Activated naive CD4-positive, alpha-beta T cell treated with anti-CD3 and anti-CD28 coated beads for 36 hours (primary cell): ENCODE data around the gene WDPCP. TPM values are rescaled to one million over a fixed set of nuclear protein-coding genes. Genes with fewer than 3 reads are reported as not detected.
"Not testable (repeated sequence)": the region's sequence is repeated elsewhere in the genome, so short reads cannot be mapped to it uniquely, and the experiment has no call there.

Experiments
- CTCF ChIA-PET: fragments of 350-600 bp; sonication (Branson Sonifier 250); formaldehyde crosslinking; loops from one replicate; lab custom pipeline; 2021; ENCODE audit warnings: antibody characterized with exemption; lab: Charles Lee
- DNase-seq: peaks from one replicate; pipeline ENCODE4 v3.0.0-alpha.2; 2020
- H3K27ac Mint-ChIP-seq: one replicate; pipeline ENCODE4 v1.8.0; 2021; ENCODE audit warnings: mild to moderate bottlenecking, mixed read lengths
- H3K27me3 Mint-ChIP-seq: one replicate; pipeline ENCODE4 v1.8.0; 2021; ENCODE audit warnings: low read depth, mixed read lengths
- H3K36me3 Mint-ChIP-seq: one replicate; pipeline ENCODE4 v1.8.0; 2021; ENCODE audit warnings: low read depth, mixed read lengths
- H3K4me1 Mint-ChIP-seq: one replicate; pipeline ENCODE4 v1.8.0; 2021; ENCODE audit warnings: low read depth, mixed read lengths
- H3K4me3 Mint-ChIP-seq: one replicate; pipeline ENCODE4 v1.8.0; 2021; ENCODE audit warnings: mild to moderate bottlenecking, moderate library complexity, mixed read lengths
- H3K9me3 Mint-ChIP-seq: one replicate; pipeline ENCODE4 v1.8.0; 2021; ENCODE audit warnings: mixed read lengths
- intact Hi-C: fragments of 100-400 bp; cut with micrococcal nuclease; formaldehyde crosslinking; loops from one replicate; pipeline ENCODE4 v1.15.1; 2023
- total RNA-seq, 2 experiments: library from RNA; stranded (reverse); gene quantifications; one replicate each; pipeline ENCODE4 v1.2.3, GENCODE V29; 2021

The WDPCP gene
- total RNA-seq, 2 experiments from 2014 or later, result 5.6 to 5.7 TPM

GRCh38 chr2:63484481-63484880 is 103.8 kb downstream of the WDPCP start:
- Mint-ChIP-seq H3K4me3 (no peak overlapping the region), H3K27ac (no peak overlapping the region), H3K9me3 (no peaks in the 10 kb centered on the region), H3K4me1 (no peaks in the 10 kb centered on the region), H3K27me3 (no peaks in the 10 kb centered on the region), H3K36me3 (peaks cover 9% of the 10 kb centered on the region)
- DNase-seq, result no peak
- CTCF ChIA-PET, result interaction anchor here (0.6 to 1.0 kb wide), 2 partner anchors 13 to 47 kb away, joined by 3 read pairs; no protein-coding TSS in a partner anchor
- intact Hi-C loops, result no loop called here

- Mint-ChIP-seq H3K4me1 (no peaks in the 10 kb centered on the region), H3K9me3 (no peaks in the 10 kb centered on the region), H3K4me3 (no peak overlapping the region), H3K27ac (no peak overlapping the region), H3K36me3 (peaks cover 17% of the 10 kb centered on the region), H3K27me3 (no peaks in the 10 kb centered on the region)
- DNase-seq, result no peak
- intact Hi-C loops, result no loop called here
- CTCF ChIA-PET, result interaction anchor here (0.6 kb wide), 1 partner anchor 1811 kb away, joined by 4 read pairs; no protein-coding TSS in a partner anchor
Observed at GRCh38 chr2:63477686-63478085, 110.6 kb downstream of the WDPCP start.

- H3K36me3 Mint-ChIP-seq, result peaks cover 15% of the 10 kb centered on the region
- H3K27me3 Mint-ChIP-seq, H3K4me1 Mint-ChIP-seq, intact Hi-C loops, H3K4me3 Mint-ChIP-seq, DNase-seq, H3K27ac Mint-ChIP-seq, CTCF ChIA-PET, H3K9me3 Mint-ChIP-seq: not testable (repeated sequence)
Observed at GRCh38 chr2:63469313-63469712, 119.0 kb downstream of the WDPCP start.

- Mint-ChIP-seq H3K36me3 (peaks cover 43% of the 10 kb centered on the region), H3K27ac (no peak overlapping the region)
Observed at GRCh38 chr2:63465633-63466032, 122.6 kb downstream of the WDPCP start.

GRCh38 chr2:63463142-63463541 is 125.1 kb downstream of the WDPCP start:
- Mint-ChIP-seq H3K9me3 (peaks cover 21% of the 10 kb centered on the region), H3K27ac (no peak overlapping the region), H3K36me3 (peaks cover 53% of the 10 kb centered on the region), H3K4me1 (no peaks in the 10 kb centered on the region), H3K4me3 (no peak overlapping the region), H3K27me3 (no peaks in the 10 kb centered on the region)
- CTCF ChIA-PET, result interaction anchor here (0.7 kb wide), 1 partner anchor 809 kb away, joined by 3 read pairs; no protein-coding TSS in a partner anchor
- intact Hi-C loops, result no loop called here
- no peak for DNase-seq

More at GRCh38 chr2:63465633-63466032, 122.6 kb downstream of the WDPCP start:
- H3K4me1 Mint-ChIP-seq, result no peaks in the 10 kb centered on the region
- intact Hi-C loops, result no loop called here
- H3K27me3 Mint-ChIP-seq, result no peaks in the 10 kb centered on the region
- CTCF ChIA-PET, result no interaction called here
- H3K4me3 Mint-ChIP-seq, result no peak overlapping the region
- DNase-seq, result no peak
- H3K9me3 Mint-ChIP-seq, result peaks cover 19% of the 10 kb centered on the region

GRCh38 chr2:63446658-63447057 is 141.6 kb downstream of the WDPCP start:
- Mint-ChIP-seq H3K4me3 (no peak overlapping the region), H3K4me1 (peaks cover 2% of the 10 kb centered on the region), H3K27ac (no peak overlapping the region), H3K9me3 (no peaks in the 10 kb centered on the region), H3K36me3 (peaks cover 14% of the 10 kb centered on the region), H3K27me3 (no peaks in the 10 kb centered on the region)
- intact Hi-C loops, result no loop called here
- no peak for DNase-seq
- CTCF ChIA-PET, result interaction anchor here (1.9 kb wide), 1 partner anchor 22 kb away, joined by 4 read pairs; no protein-coding TSS in a partner anchor

GRCh38 chr2:63444565-63445288 is 143.6 kb downstream of the WDPCP start:
- intact Hi-C loops, result no loop called here
- no peak for DNase-seq
- H3K27ac Mint-ChIP-seq, result no peak overlapping the region
- H3K36me3 Mint-ChIP-seq, result peaks cover 5% of the 10 kb centered on the region
- CTCF ChIA-PET, result no interaction called here
- H3K27me3 Mint-ChIP-seq, result no peaks in the 10 kb centered on the region
- H3K9me3 Mint-ChIP-seq, result no peaks in the 10 kb centered on the region
- H3K4me1 Mint-ChIP-seq, result peaks cover 8% of the 10 kb centered on the region
- H3K4me3 Mint-ChIP-seq, result no peak overlapping the region

GRCh38 chr2:63440612-63441011 is 147.7 kb downstream of the WDPCP start:
- Mint-ChIP-seq H3K4me3 (no peak overlapping the region), H3K9me3 (no peaks in the 10 kb centered on the region), H3K27me3 (no peaks in the 10 kb centered on the region), H3K4me1 (peaks cover 8% of the 10 kb centered on the region), H3K36me3 (no peaks in the 10 kb centered on the region), H3K27ac (no peak overlapping the region)
- CTCF ChIA-PET, result interaction anchor here (0.6 kb wide), 1 partner anchor 420 kb away, joined by 9 read pairs; no protein-coding TSS in a partner anchor
- DNase-seq, result peak; percentile 31
- intact Hi-C loops, result no loop called here

- H3K4me3 Mint-ChIP-seq, result no peak overlapping the region
- intact Hi-C loops, result no loop called here
- CTCF ChIA-PET, result interaction anchor here (3.9 kb wide), 1 partner anchor 13 kb away, joined by 18 read pairs; no protein-coding TSS in a partner anchor
- no peaks in the 10 kb centered on the region for H3K36me3 Mint-ChIP-seq
- no peak for DNase-seq
- no peak overlapping the region for H3K27ac Mint-ChIP-seq
- H3K4me1 Mint-ChIP-seq, result peaks cover 6% of the 10 kb centered on the region
- H3K27me3 Mint-ChIP-seq, result no peaks in the 10 kb centered on the region
- H3K9me3 Mint-ChIP-seq, result no peaks in the 10 kb centered on the region
Observed at GRCh38 chr2:63438181-63438580, 150.1 kb downstream of the WDPCP start.

GRCh38 chr2:63436488-63436887 is 151.8 kb downstream of the WDPCP start:
- Mint-ChIP-seq H3K4me3 (no peak overlapping the region), H3K9me3 (no peaks in the 10 kb centered on the region), H3K27me3 (no peaks in the 10 kb centered on the region), H3K4me1 (peaks cover 6% of the 10 kb centered on the region), H3K27ac (no peak overlapping the region), H3K36me3 (peaks cover 1% of the 10 kb centered on the region)
- DNase-seq, result no peak
- CTCF ChIA-PET, result interaction anchor here (3.9 kb wide), 1 partner anchor 12 kb away, joined by 18 read pairs; no protein-coding TSS in a partner anchor
- intact Hi-C loops, result no loop called here

GRCh38 chr2:63435070-63435469 is 153.2 kb downstream of the WDPCP start:
- H3K27ac Mint-ChIP-seq, result no peak overlapping the region
- CTCF ChIA-PET, result interaction anchor here (3.9 kb wide), 1 partner anchor 10 kb away, joined by 18 read pairs; no protein-coding TSS in a partner anchor
- H3K9me3 Mint-ChIP-seq, result no peaks in the 10 kb centered on the region
- no peaks in the 10 kb centered on the region for H3K4me1 Mint-ChIP-seq
- DNase-seq, result no peak
- peaks cover 1% of the 10 kb centered on the region for H3K36me3 Mint-ChIP-seq
- intact Hi-C loops, result no loop called here
- no peaks in the 10 kb centered on the region for H3K27me3 Mint-ChIP-seq
- no peak overlapping the region for H3K4me3 Mint-ChIP-seq

- Mint-ChIP-seq H3K27me3 (no peaks in the 10 kb centered on the region), H3K27ac (no peak overlapping the region), H3K4me3 (no peak overlapping the region), H3K36me3 (peaks cover 6% of the 10 kb centered on the region), H3K4me1 (no peaks in the 10 kb centered on the region), H3K9me3 (no peaks in the 10 kb centered on the region)
- DNase-seq, result no peak
- CTCF ChIA-PET, result interaction anchor here (1.3 to 1.9 kb wide), 4 partner anchors 9 to 11 kb away, joined by 3 to 7 read pairs (median 4); no protein-coding TSS in a partner anchor
- intact Hi-C loops, result no loop called here
Observed at GRCh38 chr2:63434024-63435001, 154.0 kb downstream of the WDPCP start.
